HT1080 (cell line): Measurements from ENCODE around the gene WNT3. TPM values are rescaled to one million over a fixed set of nuclear protein-coding genes. Genes with fewer than 3 reads are reported as not detected.
"Not testable (repeated sequence)": the region's sequence is repeated elsewhere in the genome, so short reads cannot be mapped to it uniquely, and the experiment has no call there.

Experiments used
- DNase-seq: peaks from one replicate; pipeline ENCODE4 v3.0.0-alpha.2; 2015; ENCODE audit warnings: low read depth
- total RNA-seq: library from RNA; depleted of rRNA; stranded (reverse); fragments of >200 nt; shearing (Covaris generic); gene quantifications from 2 replicates; pipeline ENCODE4 v1.2.3, GENCODE V29; 2014

WNT3 gene
- total RNA-seq, 1 experiment from 2014 or later: 3.2 TPM

DNA sequence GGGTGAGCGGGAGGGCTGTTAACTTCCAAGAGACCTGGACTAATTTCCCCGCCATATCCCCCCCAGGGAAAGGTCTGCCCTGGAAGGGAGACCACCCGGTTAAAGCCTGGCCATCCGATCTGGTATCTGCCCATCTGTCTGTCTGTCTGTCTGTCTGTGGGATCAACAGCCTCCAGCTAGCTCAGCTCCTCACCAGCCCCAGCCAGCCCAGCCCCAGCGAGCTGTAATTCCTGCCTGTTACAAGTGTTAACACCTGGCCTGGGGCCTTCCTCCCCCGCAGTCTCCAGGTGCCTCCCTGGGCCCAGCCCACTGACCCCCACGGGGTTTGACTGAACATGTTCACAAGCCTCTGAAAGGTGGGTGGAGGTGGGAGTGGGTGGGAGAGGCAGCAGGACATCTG, 4.0 kb downstream of the WNT3 start:
- no peak for DNase-seq

GRCh38 chr17:46813920-46814319, 4.6 kb downstream of the WNT3 start:
- DNase-seq: no peak

DNA sequence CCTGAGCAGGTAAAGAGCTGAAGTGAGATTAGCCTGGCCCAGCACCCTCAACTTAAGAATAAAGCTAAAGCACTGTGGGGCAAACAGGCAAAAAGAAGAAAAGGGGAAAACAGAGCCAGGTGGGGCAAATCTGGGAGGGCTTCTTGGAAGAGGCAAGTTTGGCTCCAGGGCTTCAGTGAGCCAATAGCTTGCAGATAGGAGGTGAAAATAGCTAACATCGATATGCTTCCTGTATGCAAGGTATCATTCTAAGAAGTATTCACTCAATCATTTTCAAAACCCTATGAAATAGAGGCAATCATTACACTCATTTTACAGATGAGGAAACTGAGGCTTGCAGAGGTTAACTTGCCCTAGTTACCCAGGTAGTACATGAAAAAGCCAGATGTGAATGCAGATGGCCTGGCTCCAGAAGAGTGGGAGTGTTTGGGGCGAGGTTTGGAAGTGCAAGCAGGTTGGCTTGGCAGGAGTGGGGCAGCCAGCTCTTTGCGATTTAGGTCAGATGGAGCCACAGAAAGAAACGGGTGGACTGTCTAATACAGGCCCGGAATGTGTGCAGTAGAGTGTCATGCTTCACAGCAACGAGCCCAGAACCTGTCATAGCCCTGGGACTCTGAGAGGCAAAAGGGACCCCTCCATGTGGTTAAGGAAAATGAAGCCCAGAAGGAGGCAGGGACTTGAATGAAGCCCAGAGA, 5.7 kb downstream of the WNT3 start:
- DNase-seq: no peak

DNA sequence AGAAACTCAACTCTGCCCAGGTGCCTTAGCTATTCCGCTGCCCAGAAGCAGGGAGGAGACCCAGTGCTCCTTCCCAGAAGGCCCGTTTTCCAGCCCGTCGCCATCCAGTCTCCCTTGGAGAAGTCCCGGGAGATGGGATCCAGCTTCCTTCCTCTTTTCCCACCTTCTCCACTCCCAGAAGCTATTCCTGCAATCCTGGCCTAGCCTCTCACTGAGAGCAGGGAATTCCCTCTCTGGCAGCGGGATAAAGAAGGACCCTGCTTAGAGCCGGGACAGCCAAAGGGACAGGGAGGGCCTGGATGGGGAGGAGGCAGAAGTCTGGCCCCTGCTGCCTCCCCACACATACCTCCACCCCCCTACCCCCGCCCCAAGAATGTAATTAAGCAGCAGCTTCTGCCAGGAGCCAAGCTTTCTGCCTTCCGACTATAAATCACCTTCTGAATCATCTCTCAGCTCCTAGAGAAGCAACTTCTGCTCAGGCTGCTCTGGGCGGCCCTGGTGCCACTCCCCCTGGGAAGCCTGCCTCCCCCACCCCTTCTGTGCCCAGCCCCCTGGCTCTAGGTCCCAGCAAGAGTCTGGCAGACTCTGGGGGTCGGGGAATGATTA, 6.4 kb downstream of the WNT3 start:
- peak; percentile 29 for DNase-seq

- DNase-seq: no peak
Observed at GRCh38 chr17:46810837-46811236, 7.7 kb downstream of the WNT3 start.

DNA sequence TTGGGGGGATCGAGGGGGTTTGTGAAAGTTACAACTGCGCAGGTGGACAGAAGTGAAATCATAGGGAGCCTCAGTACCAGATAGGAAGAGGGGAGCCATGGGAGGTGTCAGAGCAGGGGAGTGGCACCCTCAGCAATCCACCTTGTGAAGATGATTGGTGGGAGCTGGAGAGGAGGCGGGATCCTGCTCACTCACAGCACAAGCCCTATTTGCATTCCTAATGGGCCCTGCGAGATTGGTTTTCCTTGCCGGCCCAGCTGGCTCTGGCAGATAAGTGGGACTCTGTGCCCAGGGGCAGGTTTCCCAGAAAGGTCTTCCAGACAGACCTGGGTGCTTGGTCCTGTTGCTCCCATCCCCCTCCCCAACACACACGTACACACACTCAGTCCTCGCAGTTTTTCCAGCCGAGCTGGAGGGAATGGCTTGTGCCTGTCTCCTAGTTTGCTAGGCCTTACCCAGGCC, 9.4 kb downstream of the WNT3 start:
- DNase-seq: no peak

DNA sequence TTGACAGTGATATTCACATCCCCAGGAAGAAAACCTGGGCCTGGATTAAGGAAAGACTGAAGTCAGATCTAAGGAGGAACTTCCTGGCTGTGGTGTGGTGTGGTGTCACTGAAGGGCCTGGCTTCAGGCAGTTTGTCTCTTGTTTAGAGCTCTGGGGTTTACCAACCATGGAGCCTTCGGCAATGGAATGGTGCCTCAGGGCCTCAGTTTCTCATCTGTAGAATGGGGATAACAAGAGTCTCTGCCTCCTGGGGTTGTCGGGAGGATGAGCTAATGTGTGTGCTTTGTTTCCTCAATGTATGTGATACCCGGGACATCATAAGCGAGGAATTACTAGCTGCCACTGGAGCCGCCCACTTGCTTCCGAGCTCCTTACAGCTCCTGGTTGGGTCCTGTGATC, 12.7 kb downstream of the WNT3 start:
- no peak for DNase-seq

- no peak for DNase-seq
Observed at GRCh38 chr17:46803544-46803943, 14.9 kb downstream of the WNT3 start.

DNA sequence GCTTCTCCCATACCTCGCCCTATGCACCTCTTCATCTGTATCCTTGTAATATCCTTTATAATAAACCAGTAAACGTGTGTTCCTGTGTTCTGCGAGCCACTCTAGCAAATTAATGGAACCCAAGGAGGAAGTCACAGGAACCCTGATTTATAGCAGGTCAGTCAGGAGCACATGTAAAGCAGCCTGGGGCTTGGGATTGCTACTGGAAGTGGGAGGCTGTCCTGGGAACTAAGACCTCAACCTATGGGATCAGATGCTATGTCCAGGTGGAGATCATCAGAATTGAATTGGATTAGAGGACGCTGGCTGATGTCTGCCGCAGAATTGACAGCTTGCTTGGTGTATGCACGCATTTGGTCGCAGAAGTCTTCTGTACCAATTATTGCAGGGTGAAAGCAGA, 15.7 kb downstream of the WNT3 start:
- no peak for DNase-seq

DNA sequence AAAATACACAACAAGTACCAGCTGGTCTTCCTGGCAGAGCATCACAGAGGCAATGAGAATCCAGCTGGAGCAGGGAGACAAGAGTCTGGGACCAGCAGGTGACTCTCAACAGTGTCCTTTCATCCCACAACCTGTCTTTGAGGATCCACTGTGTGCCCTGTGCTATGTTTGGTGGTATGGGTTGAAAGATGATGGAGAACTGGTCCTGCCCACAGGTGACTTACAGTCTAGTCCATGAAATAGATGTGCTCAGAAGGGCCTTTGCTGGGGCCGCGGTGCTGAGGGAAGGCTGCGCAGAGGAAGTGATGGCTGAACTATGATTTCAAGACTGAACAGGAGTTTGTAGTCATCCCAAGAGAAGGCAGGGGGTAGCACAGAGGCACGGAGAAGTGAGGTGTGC, 17.9 kb downstream of the WNT3 start:
- DNase-seq: no peak

GRCh38 chr17:46796956-46797530, 21.4 kb downstream of the WNT3 start:
- DNase-seq: no peak

DNA sequence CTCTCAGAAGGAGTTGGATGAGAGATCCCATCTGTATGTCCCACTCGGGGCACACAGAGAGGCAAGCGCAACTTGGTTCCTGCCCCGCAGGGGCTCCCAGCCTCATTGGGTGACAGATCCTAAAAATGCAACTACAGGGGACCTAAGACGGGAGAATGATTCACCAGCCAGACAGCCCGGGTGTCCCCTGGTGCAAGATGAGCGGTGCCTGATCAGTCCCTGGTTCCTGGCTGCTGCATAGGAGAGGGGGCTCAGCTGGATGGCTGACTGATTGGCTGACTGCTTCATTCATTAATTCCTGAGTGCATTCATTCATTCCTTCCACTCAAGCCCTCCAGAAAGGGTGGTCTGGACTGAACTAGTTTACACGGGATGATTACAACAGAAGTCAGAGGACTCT, 22.0 kb downstream of the WNT3 start:
- DNase-seq: no peak

GRCh38 chr17:46796084-46796483, 22.4 kb downstream of the WNT3 start:
- DNase-seq: no peak

GRCh38 chr17:46795379-46795952, 23.0 kb downstream of the WNT3 start:
- peak; percentile 87 for DNase-seq

DNA sequence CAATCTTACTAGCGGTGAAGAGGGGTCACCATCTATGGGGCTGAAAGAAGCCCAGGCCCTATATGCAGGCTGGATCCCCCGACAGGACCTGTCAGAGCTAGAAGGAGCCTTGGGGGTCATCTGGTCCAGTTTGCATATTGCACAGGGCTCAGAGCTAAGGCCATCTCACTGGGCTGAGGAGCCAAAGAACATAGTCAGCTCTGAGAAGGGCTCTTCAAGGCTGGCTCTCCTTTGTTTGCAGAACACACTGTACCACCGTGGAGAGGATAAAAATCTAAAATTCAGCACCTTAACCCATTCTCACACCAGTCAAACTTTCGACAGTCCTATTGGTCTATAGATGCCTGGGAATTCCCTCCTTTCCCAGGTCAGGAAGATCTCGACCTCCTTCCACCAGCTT, 24.2 kb downstream of the WNT3 start:
- no peak for DNase-seq

GRCh38 chr17:46793541-46793940, 25.0 kb downstream of the WNT3 start:
- DNase-seq: no peak

DNA sequence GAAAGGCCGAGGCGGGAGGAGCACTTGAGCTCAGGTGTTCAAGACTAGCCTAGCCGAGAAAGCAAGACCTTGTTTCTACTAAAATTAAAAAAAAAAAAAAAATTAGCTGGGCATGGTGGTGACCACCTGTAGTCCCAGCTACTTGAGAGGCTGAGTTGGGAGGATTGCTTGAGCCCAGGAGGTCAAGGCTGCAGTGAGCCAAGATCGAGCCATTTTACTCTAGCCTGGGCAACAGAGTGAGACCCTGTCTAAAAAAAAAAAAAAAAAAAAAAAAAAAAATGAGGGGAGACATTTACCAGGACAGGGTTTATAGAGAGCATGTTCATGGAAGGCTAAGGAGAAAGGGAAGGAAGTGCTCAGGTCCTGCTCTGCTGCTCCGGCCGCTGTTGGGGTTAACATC, 25.5 kb downstream of the WNT3 start:
- DNase-seq: not testable (repeated sequence)

- DNase-seq: no peak
Observed at GRCh38 chr17:46792071-46792470, 26.4 kb downstream of the WNT3 start.

DNA sequence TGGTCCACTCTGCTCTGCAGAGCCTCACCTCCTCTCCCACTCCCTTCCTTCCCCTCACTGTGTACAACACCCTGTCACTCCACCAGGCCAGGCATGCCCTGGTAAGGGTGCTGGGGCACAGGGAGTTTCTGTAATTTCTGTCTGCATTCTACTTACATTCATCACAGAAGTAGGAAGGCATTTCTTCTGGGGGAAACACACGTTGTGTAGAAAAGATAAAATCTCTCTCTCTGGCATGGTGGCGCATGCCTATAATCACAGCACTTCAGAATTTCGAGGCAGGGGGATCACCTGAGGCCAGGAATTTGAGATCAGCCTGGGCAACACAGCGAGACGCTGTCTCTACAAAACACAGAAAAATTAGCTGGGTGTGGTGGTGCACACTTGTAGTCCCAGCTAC, 27.0 kb downstream of the WNT3 start:
- no peak for DNase-seq

DNA sequence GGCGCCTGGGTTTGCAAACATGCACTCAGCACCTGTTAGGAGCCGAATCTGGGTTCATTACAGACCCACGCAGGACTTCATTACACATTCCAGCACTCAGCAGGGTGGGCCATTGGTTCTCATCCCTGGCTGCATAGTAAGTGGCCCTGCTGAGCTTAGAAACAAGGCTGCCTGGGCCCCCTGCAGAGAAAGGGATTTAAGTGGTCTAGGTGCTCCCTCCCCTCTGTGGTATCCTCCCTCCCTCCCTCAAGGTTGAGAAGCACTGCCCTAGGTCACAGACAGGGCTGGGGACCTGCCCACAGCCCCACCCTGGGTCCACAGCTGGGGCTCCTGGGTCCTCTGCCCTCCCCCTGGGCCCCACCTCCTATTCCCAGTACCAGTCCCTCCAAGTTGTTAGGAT, 28.3 kb downstream of the WNT3 start:
- no peak for DNase-seq

DNA sequence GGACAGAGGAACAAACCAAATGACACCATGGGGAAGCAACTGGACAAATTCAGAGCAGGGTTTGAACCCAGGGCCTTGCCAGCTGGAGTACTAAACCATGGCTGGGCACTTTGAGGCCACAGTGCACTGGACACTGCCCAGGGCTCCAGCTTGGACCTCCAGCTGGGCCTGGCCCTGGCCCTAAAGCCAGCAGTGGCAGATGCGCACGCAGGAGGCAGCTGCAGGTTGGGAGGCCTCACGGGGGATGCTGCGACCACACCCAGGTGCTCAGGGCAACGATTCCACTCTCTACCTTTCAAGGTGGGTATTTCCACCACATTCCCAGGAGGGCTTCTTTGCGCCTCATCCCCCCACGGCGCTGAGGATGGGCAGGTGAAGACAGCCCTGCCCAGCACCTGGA, 28.9 kb downstream of the WNT3 start:
- no peak for DNase-seq

DNA sequence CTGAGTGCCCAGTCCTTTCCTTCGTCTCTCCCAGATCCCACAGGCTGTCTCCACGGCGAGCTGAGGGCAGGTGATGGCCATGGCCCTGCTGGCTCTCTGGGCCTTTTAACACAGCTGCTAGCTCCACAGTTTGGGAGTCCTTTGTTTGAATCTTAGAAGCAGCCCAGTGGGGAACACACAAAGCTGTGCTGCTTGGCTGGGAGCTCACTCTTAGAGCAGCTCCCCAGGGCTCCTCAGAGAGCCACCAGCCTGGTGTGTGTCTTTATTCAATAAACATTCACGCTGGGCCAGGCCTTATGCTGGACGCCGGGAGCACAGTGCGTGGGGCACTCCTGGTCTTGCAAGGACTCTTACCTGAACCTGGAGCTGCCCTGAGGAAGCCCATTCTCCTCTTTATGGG, 29.7 kb downstream of the WNT3 start:
- no peak for DNase-seq

DNA sequence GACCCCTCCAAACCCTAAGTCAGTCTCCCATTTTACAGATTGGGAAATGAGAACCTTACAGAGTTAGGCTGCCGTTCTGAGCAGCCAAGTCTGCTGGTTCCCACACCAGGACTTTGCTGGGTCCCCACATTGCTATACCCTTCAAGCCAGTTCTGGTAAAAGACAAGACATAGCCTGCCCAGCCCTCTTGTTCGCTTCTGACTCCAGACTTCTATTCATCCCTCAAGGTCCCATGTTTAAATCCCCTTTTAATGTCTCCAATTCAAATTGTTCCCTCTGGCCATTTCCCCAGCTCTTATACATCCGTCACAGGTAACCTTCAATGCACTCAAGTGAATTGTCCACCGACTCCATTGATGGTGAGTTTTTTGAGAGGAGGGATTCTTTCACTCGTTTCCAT, 30.2 kb downstream of the WNT3 start:
- DNase-seq: no peak
